T-helper 1 cell treated with Interleukin-12 subunit alpha and Interleukin-12 subunit beta and Interleukin-4 antibody, amounts not matched to agents 30 μg/mL and 1 μg/mL, for 36 hours (primary cell): ENCODE results near the gene BMPR1A.

ENCODE experiments used
- H3K27ac Mint-ChIP-seq: one replicate; pipeline ENCODE4 v1.8.0; 2021; ENCODE audit warnings: mild to moderate bottlenecking, mixed read lengths
- H3K27me3 Mint-ChIP-seq: one replicate; pipeline ENCODE4 v1.8.0; 2021; ENCODE audit warnings: low read depth, mixed read lengths
- H3K36me3 Mint-ChIP-seq: one replicate; pipeline ENCODE4 v1.8.0; 2021; ENCODE audit warnings: low read depth, mixed read lengths
- H3K4me1 Mint-ChIP-seq: one replicate; pipeline ENCODE4 v1.8.0; 2021; ENCODE audit warnings: low read depth, mixed read lengths
- H3K4me3 Mint-ChIP-seq: one replicate; pipeline ENCODE4 v1.8.0; 2021; ENCODE audit warnings: mild to moderate bottlenecking, moderate library complexity, mixed read lengths
- H3K9me3 Mint-ChIP-seq: one replicate; pipeline ENCODE4 v1.8.0; 2021; ENCODE audit warnings: mixed read lengths

Gene BMPR1A

DNA sequence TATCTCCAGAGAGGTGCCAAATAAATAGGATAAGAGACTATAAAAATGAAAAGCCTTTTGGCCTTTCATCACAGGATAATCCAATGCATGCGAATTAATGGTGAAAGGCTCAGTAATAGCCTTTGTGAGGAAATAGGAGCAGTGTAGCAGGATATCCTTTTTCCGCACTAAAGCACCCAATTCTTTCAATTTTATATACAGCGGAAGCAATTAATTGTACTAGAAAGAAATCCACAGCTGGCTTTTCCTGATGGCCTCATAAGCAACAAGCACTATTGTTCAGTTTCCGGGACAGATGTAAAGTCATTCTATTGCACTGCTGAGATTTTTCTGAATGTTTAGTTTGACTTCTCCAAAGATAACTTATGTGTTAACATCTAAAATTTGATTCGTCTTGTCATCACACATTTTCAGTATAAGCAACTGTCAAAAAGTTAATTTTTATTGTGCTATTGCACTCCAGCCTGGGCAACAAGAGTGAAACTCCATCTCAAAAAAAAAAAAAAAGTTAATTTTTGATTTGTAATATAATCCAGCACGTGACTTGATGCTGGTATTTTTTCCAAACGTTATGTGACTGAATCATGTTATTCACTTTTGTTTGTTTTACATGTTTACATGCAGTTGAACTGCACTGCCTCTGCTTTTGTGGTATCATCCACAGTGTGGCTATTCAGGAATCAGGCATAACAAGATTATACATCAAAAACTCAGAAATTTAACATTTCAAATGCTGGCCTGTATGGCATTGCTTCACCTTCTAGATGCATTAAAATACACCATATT, 8.4 kb upstream of the BMPR1A start:
- H3K4me1 Mint-ChIP-seq = peaks cover 11% of the 10 kb centered on the region
- no peaks in the 10 kb centered on the region for H3K36me3 Mint-ChIP-seq
- H3K4me3 Mint-ChIP-seq = no peak overlapping the region
- peaks cover 8% of the 10 kb centered on the region for H3K27me3 Mint-ChIP-seq
- H3K9me3 Mint-ChIP-seq = no peaks in the 10 kb centered on the region
- no peak overlapping the region for H3K27ac Mint-ChIP-seq

DNA sequence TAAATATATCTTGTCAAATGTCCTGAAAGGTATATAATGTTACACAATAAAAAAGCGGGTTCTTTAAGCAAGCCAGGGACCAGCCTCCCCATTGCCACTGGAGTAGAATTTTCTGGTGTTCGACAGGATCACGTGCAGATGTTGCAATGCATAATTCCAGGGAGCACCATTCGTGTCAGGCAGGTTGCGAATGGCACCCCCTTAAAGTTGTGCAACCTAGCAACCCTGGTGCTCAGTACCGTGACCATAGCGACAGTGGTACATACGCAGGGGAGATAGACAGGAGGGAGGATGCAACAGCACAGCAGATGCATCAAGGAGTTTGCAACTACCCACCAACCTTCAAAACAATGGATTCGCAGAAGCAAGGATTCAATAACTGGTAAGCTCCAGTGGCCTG, 6.6 kb upstream of the BMPR1A start:
- Mint-ChIP-seq H3K4me1 (peaks cover 13% of the 10 kb centered on the region), H3K27me3 (peaks cover 19% of the 10 kb centered on the region), H3K27ac (no peak overlapping the region), H3K4me3 (no peak overlapping the region), H3K9me3 (no peaks in the 10 kb centered on the region), H3K36me3 (no peaks in the 10 kb centered on the region)

DNA sequence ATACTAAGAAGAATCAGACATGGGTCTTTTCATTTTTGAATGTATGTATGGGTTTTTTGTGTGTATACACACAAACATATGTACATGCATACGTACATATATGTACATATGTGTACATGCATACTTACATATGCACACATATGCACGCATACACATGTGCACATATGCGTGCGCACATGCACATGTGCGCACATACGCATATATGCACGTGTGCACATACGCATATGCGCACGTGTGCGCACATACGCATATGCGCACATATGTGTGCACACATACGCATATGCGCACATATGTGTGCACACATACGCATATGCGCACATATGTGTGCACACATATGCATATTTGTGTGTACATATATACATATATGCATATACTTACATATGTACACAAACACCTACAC, 4.9 kb upstream of the BMPR1A start:
- no peak overlapping the region for H3K4me3 Mint-ChIP-seq
- H3K27ac Mint-ChIP-seq = no peak overlapping the region
- H3K4me1 Mint-ChIP-seq = peaks cover 15% of the 10 kb centered on the region
- peaks cover 26% of the 10 kb centered on the region for H3K27me3 Mint-ChIP-seq
- H3K9me3 Mint-ChIP-seq = no peaks in the 10 kb centered on the region
- H3K36me3 Mint-ChIP-seq = no peaks in the 10 kb centered on the region

DNA sequence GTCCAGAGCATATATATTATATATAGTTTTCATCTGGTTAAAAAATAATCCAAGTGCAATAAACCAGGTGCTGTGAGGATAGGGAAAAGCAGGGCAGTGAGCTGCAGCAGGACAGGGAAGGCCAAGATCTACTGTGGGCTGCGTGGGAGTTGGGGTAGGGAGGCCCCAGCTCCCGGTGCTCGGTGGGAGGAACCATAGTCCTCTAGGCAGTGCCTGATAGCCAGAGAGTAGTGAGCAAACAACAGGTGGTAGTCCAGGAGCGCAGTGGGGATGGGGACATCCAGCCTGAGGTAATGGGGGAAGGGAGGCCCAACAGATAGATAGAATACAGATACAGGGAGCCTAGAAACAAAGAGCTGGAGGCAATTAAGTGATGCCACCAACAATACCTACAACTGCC, 4.1 kb upstream of the BMPR1A start:
- H3K27ac Mint-ChIP-seq = peak overlapping the region; percentile 46
- peaks cover 27% of the 10 kb centered on the region for H3K27me3 Mint-ChIP-seq
- peaks cover 15% of the 10 kb centered on the region for H3K4me1 Mint-ChIP-seq

DNA sequence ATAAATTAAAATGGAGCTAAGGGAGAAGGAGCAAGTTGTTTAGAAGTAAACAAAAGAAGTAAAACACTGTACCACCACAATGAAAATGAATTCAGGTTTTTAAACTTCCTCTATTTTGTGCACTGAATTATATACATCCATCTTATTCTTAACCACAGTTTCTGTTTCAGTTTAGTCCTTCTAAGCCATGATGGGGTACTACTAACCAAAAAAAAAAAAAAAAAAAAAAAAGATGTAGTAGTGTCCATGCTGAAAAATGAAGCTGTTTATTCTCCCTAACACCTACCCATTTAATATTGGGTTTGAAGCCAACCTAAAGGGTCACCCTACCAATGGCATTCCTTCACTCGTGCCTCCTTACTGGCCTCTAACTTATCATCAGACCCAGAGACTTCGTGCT, 3.4 kb upstream of the BMPR1A start:
- H3K27ac Mint-ChIP-seq = peak overlapping the region; percentile 46
- H3K36me3 Mint-ChIP-seq = peaks cover 3% of the 10 kb centered on the region
- H3K4me1 Mint-ChIP-seq = peaks cover 18% of the 10 kb centered on the region
- H3K9me3 Mint-ChIP-seq = no peaks in the 10 kb centered on the region
- peaks cover 31% of the 10 kb centered on the region for H3K27me3 Mint-ChIP-seq
- no peak overlapping the region for H3K4me3 Mint-ChIP-seq

More for the DNA sequence above, 4.1 kb upstream of the BMPR1A start:
- H3K36me3 Mint-ChIP-seq = peaks cover under 1% of the 10 kb centered on the region
- H3K4me3 Mint-ChIP-seq = no peak overlapping the region
- H3K9me3 Mint-ChIP-seq = no peaks in the 10 kb centered on the region

- H3K27ac Mint-ChIP-seq = no peak overlapping the region
- H3K36me3 Mint-ChIP-seq = peaks cover 7% of the 10 kb centered on the region
- no peaks in the 10 kb centered on the region for H3K9me3 Mint-ChIP-seq
- H3K27me3 Mint-ChIP-seq = peaks cover 38% of the 10 kb centered on the region
- peak overlapping the region; percentile 8 for H3K4me3 Mint-ChIP-seq
- H3K4me1 Mint-ChIP-seq = peaks cover 23% of the 10 kb centered on the region
Measured at GRCh38 chr10:86753638-86754434, 2.6 kb upstream of the BMPR1A start.

GRCh38 chr10:86755454-86755739, 1.0 kb upstream of the BMPR1A start:
- Mint-ChIP-seq H3K27ac (peak overlapping the region; percentile 62), H3K27me3 (peaks cover 47% of the 10 kb centered on the region), H3K4me3 (peak overlapping the region; percentile 83), H3K4me1 (peaks cover 30% of the 10 kb centered on the region), H3K36me3 (peaks cover 7% of the 10 kb centered on the region), H3K9me3 (no peaks in the 10 kb centered on the region)

DNA sequence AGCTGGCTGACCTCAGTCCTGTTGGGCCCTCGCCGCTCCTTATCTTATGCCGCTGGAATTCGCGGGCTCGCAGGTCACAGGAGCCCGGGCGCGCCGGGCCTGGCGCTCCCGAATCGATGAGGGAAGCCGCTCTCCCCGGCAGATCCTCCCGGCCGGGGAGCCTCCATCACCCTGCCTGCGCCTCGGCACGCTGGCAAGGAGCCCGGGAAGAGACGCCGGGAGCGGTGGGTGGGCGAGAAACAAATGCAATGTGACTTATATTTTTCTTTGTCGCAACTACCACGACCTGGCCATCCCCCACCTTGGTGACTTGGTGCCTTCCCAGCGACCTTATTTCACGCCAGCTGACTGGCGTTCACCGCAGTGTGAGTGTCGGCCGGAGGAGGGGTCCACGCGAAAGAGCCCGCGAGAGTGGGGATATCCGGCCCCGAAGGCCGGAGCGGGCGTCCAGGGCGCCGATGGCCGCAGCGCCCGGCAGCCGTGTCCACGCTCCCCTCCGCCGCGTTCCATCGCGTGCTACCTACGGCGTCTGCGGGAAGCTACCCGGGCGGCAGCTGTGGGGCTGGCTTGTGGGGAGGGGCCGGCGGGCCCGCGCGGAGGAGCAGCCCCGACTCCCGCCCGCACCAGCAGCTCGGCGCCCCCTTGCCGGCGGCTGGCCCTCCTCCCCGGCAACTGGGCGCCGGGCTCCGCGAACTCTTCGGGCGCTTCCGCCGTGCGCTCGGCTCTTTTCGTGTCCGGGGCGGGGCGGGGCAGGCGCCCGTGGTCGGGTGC, 494 bp upstream of the BMPR1A start:
- Mint-ChIP-seq H3K36me3 (peaks cover 7% of the 10 kb centered on the region), H3K27ac (peak overlapping the region; percentile 73), H3K4me1 (peaks cover 30% of the 10 kb centered on the region), H3K4me3 (peak overlapping the region; percentile 83), H3K9me3 (no peaks in the 10 kb centered on the region), H3K27me3 (peaks cover 49% of the 10 kb centered on the region)

DNA sequence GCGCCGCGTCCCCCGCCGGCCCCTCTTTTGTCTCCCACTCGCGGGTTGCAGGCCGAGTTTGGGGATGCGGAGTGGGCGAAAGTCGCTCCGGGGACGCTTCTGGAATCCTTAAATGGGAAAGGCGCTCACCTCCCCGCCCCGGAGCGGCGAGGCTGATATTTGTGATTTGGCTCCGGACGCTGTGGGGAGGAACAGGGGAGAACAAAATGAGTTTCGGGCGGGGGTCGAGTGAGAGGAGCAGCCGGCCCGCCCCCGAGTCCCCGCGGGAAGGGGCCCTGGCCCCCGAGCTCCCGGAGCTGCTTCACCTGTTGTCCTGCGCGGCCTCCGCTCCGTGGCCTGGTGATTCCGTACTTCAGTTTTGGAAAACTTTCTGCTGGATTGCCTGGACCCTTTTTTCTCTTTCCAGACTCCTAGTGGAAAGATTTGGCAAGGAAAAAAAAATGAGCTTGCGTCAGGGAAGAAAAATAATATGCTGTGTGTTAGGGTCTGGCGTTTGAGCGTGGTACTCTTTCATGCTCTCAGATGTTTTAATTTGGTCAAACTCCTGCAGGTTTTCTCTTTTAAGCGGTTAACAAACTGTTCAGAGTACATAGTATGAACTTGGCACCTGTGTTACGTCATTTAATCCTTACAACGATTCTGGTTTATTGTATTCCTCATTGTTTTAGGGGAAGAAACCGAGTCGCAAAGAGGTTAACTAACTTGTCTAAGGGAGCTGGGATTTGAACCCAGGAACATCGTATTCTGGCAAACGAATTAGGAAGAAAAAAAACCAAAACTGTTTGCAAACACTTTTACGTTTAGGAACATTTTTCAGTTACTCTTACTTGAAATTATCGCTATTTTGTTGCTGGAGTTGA, 924 bp downstream of the BMPR1A start:
- peak overlapping the region; percentile 73 for H3K27ac Mint-ChIP-seq
- no peaks in the 10 kb centered on the region for H3K9me3 Mint-ChIP-seq
- H3K4me1 Mint-ChIP-seq = peaks cover 28% of the 10 kb centered on the region
- peaks cover 7% of the 10 kb centered on the region for H3K36me3 Mint-ChIP-seq
- peak overlapping the region; percentile 85 for H3K4me3 Mint-ChIP-seq
- H3K27me3 Mint-ChIP-seq = peaks cover 57% of the 10 kb centered on the region

DNA sequence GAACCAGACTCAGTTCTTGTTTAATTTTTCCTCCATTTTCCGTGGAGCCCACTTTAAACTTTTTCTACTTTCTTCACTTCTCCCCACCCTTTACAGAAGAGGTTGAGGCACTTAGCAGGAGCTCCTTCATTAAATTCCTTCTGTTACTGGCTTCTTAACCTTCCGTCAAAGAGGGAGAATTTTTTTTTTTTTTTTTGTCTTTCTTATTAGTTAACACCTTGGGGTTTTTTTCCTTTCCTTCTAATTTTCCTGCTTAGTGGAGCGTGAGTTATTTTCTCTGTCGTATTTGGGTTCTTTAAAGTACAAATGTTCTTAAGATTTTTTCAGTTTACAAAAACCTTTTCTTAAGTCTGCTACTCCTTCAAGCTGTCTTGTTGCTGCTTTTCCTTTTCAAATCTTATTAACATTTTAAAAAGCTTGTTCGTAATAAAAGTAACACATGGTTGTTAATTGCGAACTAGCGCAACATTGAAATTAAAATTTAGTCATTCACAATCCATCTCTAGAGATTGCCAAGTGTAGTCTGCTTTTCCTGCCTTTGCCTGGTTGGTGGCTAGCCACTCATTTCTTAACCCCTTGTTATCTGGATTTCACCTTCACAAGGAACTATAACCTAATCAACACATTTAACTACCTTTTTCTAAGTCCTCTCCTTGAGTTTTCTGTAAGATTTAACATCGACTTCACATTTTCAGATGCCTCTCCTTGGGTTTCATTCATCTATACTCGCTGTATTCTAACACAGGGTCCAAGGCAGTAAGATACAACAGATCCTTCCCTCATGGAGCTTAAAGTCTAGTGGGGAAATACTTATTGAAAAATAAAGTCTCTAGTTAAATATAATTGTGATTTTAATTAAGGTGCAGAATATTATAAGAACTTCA, 2.0 kb downstream of the BMPR1A start:
- Mint-ChIP-seq H3K36me3 (peaks cover 7% of the 10 kb centered on the region), H3K27me3 (peaks cover 56% of the 10 kb centered on the region), H3K27ac (no peak overlapping the region), H3K4me1 (peaks cover 21% of the 10 kb centered on the region), H3K4me3 (peak overlapping the region; percentile 41), H3K9me3 (no peaks in the 10 kb centered on the region)

GRCh38 chr10:86759073-86759672, 2.8 kb downstream of the BMPR1A start:
- Mint-ChIP-seq H3K9me3 (no peaks in the 10 kb centered on the region), H3K4me3 (no peak overlapping the region), H3K27ac (no peak overlapping the region), H3K36me3 (peaks cover 7% of the 10 kb centered on the region), H3K4me1 (peaks cover 21% of the 10 kb centered on the region), H3K27me3 (peaks cover 50% of the 10 kb centered on the region)

DNA sequence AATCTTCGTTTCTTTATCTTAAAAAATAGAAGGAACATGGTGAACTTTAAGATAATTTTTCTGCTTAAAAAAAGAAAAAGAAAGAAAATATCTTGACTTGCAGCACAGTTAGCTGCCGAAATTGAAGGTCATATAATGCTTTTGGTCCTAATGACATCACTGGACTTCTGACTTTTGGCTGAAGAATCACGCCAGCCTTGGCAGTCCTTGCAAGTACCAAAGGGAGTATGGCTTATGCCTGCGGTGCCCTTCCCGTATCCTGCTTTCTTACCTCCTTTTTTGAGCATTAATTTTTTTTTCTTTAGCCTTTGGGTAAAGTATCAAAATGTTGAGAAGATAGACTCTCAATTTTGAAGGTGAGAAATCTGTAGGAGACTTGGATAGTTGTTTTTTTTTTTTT, 7.0 kb downstream of the BMPR1A start:
- Mint-ChIP-seq H3K27ac (no peak overlapping the region), H3K4me1 (peaks cover 9% of the 10 kb centered on the region), H3K27me3 (peaks cover 27% of the 10 kb centered on the region), H3K36me3 (peaks cover 2% of the 10 kb centered on the region), H3K9me3 (no peaks in the 10 kb centered on the region), H3K4me3 (no peak overlapping the region)

GRCh38 chr10:86765548-86765947, 9.1 kb downstream of the BMPR1A start:
- Mint-ChIP-seq H3K9me3 (no peaks in the 10 kb centered on the region), H3K4me3 (no peak overlapping the region), H3K4me1 (peaks cover 3% of the 10 kb centered on the region), H3K27me3 (peaks cover 10% of the 10 kb centered on the region), H3K27ac (no peak overlapping the region), H3K36me3 (no peaks in the 10 kb centered on the region)
